ENCODE results near the gene HIKESHI. TPM values are rescaled to one million over a fixed set of nuclear protein-coding genes. Genes with fewer than 3 reads are reported as not detected.
"Not testable (repeated sequence)": the region's sequence is repeated elsewhere in the genome, so short reads cannot be mapped to it uniquely, and the experiment has no call there.

HIKESHI gene
- total RNA-seq, 1 donor from 2014 or later: 48.1 TPM

DNA sequence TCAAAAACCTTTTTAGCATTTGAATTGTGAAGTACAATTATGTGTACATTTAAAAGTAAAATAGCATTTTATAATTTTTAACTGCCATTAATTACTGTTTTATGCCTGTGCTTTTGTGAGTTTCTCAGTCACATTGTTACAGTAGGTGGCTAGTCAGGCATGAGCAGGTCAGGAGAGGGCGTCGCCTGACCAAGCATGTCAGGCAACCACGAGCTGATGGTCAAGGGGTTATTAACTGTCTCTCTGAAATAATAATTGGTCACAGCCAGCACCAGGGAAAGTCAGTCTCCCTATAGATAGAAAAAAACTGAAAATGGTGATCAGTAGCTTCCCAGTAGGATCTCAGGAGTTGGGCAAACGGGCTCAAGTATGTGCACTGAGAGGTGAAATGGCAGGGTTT is 53.2 kb downstream of the HIKESHI start:
- Histone ChIP-seq H3K9me3 (replicated peaks) (no peaks in the 10 kb centered on the region), H3K27ac (replicated peaks) (no peak overlapping the region), H3K27me3 (ENCODE audit: low read depth) (no peaks in the 10 kb centered on the region), H3K36me3 (no peaks in the 10 kb centered on the region), H3K4me3 (no peak overlapping the region), H3K4me1 (no peaks in the 10 kb centered on the region)
- no peak for DNase-seq
- TF ChIP-seq, protein P1, sequence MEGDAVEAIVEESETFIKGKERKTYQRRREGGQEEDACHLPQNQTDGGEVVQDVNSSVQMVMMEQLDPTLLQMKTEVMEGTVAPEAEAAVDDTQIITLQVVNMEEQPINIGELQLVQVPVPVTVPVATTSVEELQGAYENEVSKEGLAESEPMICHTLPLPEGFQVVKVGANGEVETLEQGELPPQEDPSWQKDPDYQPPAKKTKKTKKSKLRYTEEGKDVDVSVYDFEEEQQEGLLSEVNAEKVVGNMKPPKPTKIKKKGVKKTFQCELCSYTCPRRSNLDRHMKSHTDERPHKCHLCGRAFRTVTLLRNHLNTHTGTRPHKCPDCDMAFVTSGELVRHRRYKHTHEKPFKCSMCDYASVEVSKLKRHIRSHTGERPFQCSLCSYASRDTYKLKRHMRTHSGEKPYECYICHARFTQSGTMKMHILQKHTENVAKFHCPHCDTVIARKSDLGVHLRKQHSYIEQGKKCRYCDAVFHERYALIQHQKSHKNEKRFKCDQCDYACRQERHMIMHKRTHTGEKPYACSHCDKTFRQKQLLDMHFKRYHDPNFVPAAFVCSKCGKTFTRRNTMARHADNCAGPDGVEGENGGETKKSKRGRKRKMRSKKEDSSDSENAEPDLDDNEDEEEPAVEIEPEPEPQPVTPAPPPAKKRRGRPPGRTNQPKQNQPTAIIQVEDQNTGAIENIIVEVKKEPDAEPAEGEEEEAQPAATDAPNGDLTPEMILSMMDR (IDR thresholded peaks at IDR 0.05; ENCODE audit: borderline replicate concordance): no peak
- intact Hi-C loops (cut with micrococcal nuclease): no loop called here

DNA sequence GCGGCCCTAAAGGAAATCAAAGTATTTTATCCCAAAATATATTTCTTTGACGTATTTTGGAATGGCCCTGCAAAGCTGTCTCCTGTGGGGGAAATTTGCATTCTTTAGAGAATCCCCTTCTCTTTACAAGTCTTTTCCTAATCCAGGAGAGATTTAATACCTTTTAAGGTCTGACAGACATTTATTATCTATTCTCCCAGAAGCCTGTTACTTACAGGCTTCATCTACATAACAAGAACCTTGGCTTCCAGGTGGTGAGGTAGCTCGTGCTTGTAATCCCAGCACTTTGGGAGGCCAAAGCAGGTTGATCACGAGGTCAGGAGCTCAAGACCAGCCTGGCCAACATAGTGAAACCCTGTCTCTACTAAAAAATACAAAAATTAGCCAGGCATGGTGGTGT is 55.4 kb downstream of the HIKESHI start:
- H3K27me3 ChIP-seq (ENCODE audit: low read depth); H3K27ac ChIP-seq (replicated peaks); intact Hi-C loops (cut with micrococcal nuclease); H3K4me1 ChIP-seq; H3K9me3 ChIP-seq (replicated peaks); H3K36me3 ChIP-seq; H3K4me3 ChIP-seq; DNase-seq: not testable (repeated sequence)

DNA sequence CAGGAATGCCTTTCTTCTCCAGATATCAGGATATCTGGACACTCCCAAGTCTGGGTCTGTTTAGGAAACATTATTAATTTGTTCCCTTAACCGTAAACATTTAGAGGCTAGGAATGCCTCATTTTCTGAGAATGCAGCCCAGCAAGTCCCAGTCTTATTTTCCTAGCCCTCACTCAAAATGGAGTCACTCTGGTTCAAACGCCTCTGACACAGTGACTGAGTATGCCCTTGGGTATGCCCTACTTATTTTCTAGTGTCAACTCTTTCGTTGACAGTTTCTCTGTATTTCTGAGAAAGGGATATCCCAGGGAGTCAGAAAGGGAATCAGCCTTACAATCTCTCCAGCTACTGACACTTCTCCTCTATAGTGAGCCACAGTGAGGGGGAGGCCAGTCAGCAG is 56.7 kb downstream of the HIKESHI start:
- H3K9me3 ChIP-seq (replicated peaks): peaks cover 9% of the 10 kb centered on the region
- H3K4me3 ChIP-seq: no peak overlapping the region
- TF ChIP-seq, protein P1 (IDR thresholded peaks at IDR 0.05; ENCODE audit: borderline replicate concordance): no peak
- no peaks in the 10 kb centered on the region for H3K27me3 ChIP-seq (ENCODE audit: low read depth)
- no peak overlapping the region for H3K27ac ChIP-seq (replicated peaks)
- no peaks in the 10 kb centered on the region for H3K36me3 ChIP-seq
- intact Hi-C loops (cut with micrococcal nuclease): no loop called here
- DNase-seq: no peak
- H3K4me1 ChIP-seq: no peaks in the 10 kb centered on the region

DNA sequence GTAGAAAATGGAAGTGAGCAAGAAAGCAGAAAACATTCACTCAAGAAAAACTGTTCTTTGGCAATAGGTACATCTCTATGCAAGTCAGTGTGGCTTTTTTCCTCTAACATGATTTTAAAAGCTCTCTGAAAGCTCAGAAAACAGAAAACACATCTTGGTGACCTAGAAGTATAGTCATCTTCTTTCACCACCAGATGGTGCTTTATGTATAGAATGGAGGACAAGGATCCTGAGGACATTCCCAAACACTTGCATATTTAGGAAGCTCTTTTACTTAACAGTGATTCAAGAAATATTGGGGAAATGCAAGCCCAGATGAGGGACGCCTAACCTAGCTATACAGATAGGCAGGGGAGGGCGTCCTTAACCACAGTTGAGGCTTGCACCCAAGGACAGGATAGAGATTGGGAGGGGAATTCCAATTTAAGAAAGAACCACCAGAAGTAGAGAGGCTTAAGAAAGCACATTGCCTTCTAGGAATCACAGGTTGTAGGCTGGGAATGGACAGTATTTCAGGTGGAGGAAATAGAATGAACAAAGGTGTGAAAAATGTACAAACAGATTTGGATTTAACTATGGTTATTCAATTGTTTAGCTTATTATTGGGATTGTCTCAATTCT is 58.8 kb downstream of the HIKESHI start:
- Histone ChIP-seq H3K4me1 (no peaks in the 10 kb centered on the region), H3K27ac (replicated peaks) (no peak overlapping the region), H3K27me3 (ENCODE audit: low read depth) (no peaks in the 10 kb centered on the region), H3K36me3 (no peaks in the 10 kb centered on the region), H3K9me3 (replicated peaks) (peaks cover 10% of the 10 kb centered on the region), H3K4me3 (no peak overlapping the region)
- TF ChIP-seq, protein P1 (IDR thresholded peaks at IDR 0.05; ENCODE audit: borderline replicate concordance): no peak
- no peak for DNase-seq
- intact Hi-C loops (cut with micrococcal nuclease): no loop called here

DNA sequence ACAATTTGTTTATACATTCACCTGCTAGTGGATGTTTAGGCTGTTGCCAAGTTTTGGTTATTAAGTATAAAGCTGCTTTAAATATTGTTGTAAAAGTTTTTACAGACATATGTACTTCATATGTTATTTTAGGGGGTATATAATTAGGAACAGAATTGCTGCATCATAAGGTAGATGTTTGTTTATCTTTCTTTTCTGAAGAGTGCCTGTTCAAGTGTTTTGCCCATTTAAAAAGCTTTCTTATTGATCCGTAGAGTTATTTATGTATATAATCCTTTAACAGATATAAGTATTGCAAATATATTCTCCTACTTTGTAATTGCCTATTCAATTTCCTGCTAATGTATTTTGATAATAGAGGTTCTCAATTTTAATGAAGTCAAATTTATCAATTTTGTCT is 61.4 kb downstream of the HIKESHI start:
- no peak for DNase-seq
- Histone ChIP-seq H3K9me3 (replicated peaks) (peaks cover 10% of the 10 kb centered on the region), H3K4me3 (no peak overlapping the region), H3K27ac (replicated peaks) (no peak overlapping the region), H3K36me3 (no peaks in the 10 kb centered on the region), H3K27me3 (ENCODE audit: low read depth) (no peaks in the 10 kb centered on the region), H3K4me1 (no peaks in the 10 kb centered on the region)
- intact Hi-C loops (cut with micrococcal nuclease): no loop called here
- TF ChIP-seq, protein P1 (IDR thresholded peaks at IDR 0.05; ENCODE audit: borderline replicate concordance): no peak

DNA sequence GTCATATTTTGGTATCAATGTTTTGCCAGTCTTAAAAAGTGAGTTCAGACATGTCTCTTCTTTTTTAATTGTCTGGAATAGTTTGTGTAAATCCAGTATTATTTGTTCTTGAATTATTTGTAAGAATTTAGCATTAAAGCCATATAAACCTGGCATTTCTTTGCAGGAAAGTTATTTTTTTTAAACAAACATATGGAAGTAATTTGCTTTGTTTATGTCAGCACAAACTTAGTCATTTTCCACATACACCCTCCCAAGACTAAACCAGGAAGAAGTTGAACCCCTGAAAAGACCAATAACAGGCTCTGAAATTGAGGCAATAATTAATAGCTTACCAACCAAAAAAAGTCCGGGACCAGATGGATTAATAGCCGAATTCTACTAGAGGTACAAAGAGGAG is 63.5 kb downstream of the HIKESHI start:
- intact Hi-C loops (cut with micrococcal nuclease): no loop called here
- H3K27ac ChIP-seq (replicated peaks): no peak overlapping the region

More for the DNA sequence above, 63.5 kb downstream of the HIKESHI start:
- Histone ChIP-seq H3K4me1 (no peaks in the 10 kb centered on the region), H3K9me3 (replicated peaks) (peaks cover 10% of the 10 kb centered on the region), H3K4me3 (no peak overlapping the region), H3K36me3 (no peaks in the 10 kb centered on the region), H3K27me3 (ENCODE audit: low read depth) (no peaks in the 10 kb centered on the region)
- TF ChIP-seq, protein P1 (IDR thresholded peaks at IDR 0.05; ENCODE audit: borderline replicate concordance): no peak
- DNase-seq: no peak

All from left ventricle myocardium inferior (tissue), 1 donor.